ENCODE data around the gene RPL27A. TPM values are rescaled to one million over a fixed set of nuclear protein-coding genes. Genes with fewer than 3 reads are reported as not detected.

Gene RPL27A
- total and polyA plus RNA-seq, 2 donors (not counting 3 experiments of a cell fraction or from before 2014, with no cell fraction given): 1,303 to 1,363 TPM

DNA sequence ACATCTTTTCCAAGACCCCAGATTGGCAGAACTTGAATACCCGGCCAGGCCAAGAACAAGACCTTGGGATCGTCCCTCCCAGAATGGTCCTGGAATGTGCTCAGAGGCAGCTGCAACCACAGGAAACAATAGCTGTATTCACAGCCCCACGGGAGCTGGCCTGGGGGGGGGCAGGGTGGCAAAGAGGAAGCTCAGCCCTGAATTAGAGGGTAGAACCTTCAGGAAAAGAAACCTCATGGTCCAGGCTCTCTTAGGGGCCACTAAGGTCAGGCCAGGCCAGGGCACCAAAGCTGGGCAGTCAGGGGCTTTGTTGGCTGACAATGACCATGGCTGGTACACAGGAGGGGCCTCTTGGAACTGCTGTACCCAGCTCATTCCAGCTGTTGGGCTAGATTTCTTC, 17.3 kb downstream of the RPL27A start:
- DNase-seq (ENCODE audit: low read depth, low spot score): peak; percentile 34
- H3K36me3 ChIP-seq (ENCODE audit: control insufficient read depth in 2 of 2, extremely low read depth in 1 of 2, insufficient read depth in 2 of 2, low read length in 2 of 2): peaks cover 0 to 3% of the 10 kb centered on the region in 2 experiments
- TF ChIP-seq FOS (IDR thresholded peaks at IDR 0.05; ENCODE audit: borderline replicate concordance, insufficient read depth, low read length) (no peak), GATA2 (IDR thresholded peaks at IDR 0.05; ENCODE audit: insufficient read depth, insufficient read length, low read depth, low read length) (no peak), POLR2AphosphoS5 (IDR thresholded peaks at IDR 0.05; ENCODE audit: insufficient read depth, low read depth, low read length) (no peak), MYC (IDR thresholded peaks at IDR 0.05; ENCODE audit: low read depth, low read length) (no peak), JUN (IDR thresholded peaks at IDR 0.05; ENCODE audit: borderline replicate concordance, insufficient read depth, insufficient read length, low read depth) (no peak), POLR2A (IDR thresholded peaks at IDR 0.05; ENCODE audit: low read depth, low read length) (no peak), EZH2 (IDR thresholded peaks at IDR 0.05; ENCODE audit: borderline replicate concordance, low read depth, low read length, severe bottlenecking) (no peak)
- TF ChIP-seq, protein P1, sequence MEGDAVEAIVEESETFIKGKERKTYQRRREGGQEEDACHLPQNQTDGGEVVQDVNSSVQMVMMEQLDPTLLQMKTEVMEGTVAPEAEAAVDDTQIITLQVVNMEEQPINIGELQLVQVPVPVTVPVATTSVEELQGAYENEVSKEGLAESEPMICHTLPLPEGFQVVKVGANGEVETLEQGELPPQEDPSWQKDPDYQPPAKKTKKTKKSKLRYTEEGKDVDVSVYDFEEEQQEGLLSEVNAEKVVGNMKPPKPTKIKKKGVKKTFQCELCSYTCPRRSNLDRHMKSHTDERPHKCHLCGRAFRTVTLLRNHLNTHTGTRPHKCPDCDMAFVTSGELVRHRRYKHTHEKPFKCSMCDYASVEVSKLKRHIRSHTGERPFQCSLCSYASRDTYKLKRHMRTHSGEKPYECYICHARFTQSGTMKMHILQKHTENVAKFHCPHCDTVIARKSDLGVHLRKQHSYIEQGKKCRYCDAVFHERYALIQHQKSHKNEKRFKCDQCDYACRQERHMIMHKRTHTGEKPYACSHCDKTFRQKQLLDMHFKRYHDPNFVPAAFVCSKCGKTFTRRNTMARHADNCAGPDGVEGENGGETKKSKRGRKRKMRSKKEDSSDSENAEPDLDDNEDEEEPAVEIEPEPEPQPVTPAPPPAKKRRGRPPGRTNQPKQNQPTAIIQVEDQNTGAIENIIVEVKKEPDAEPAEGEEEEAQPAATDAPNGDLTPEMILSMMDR (IDR thresholded peaks at IDR 0.05; ENCODE audit: extremely low read depth in 1 of 2, insufficient read depth in 1 of 2, low read depth in 1 of 2, low read length in 2 of 2): no peak
- TF ChIP-seq, protein P2, sequence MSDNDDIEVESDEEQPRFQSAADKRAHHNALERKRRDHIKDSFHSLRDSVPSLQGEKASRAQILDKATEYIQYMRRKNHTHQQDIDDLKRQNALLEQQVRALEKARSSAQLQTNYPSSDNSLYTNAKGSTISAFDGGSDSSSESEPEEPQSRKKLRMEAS (IDR thresholded peaks at IDR 0.05; ENCODE audit: insufficient read depth, insufficient read length): no peak
- intact Hi-C loops (cut with micrococcal nuclease) (loop anchor here (2.0 kb wide), 1 partner anchor 15 kb away; no protein-coding TSS in a partner anchor), dilution Hi-C loops (cut with MboI; ENCODE audit: extremely low pct_ligation_motif_present, low sequenced_read_pairs) (no loop called here)
- H2AFZ ChIP-seq (ENCODE audit: low read depth, low read length): no peak overlapping the region
- no peak overlapping the region for H3K4me3 ChIP-seq (replicated peaks in 1 of 3; ENCODE audit: insufficient read depth in 1 of 3, low read depth in 1 of 3, low read length in 3 of 3)
- peaks cover 11% of the 10 kb centered on the region for H3K4me1 ChIP-seq (ENCODE audit: control insufficient read depth, extremely low read depth, insufficient read depth, low read length)
- FAIRE-seq: peak; percentile 77
- H4K20me1 ChIP-seq (replicated peaks; ENCODE audit: control insufficient read depth, extremely low read depth, insufficient read depth, low read length): no peaks in the 10 kb centered on the region
- H3K27ac ChIP-seq (ENCODE audit: insufficient read depth, low read depth, low read length): peak overlapping the region; percentile 19
- H3K9me1 ChIP-seq (replicated peaks; ENCODE audit: control insufficient read depth, extremely low read depth, insufficient read depth, low read length): no peaks in the 10 kb centered on the region
- H3K27me3 ChIP-seq (ENCODE audit: control insufficient read depth in 2 of 2, insufficient read depth in 2 of 2, low read length in 2 of 2): no peaks in the 10 kb centered on the region
- no TSS peak for BruUV-seq (replicated peaks)
- H3K9ac ChIP-seq (replicated peaks; ENCODE audit: extremely low read depth, insufficient read depth, low read length): no peak overlapping the region
- ChIA-PET POLR2A (interaction anchor here (1.2 kb wide), 1 partner anchor 17 kb away, joined by 5 read pairs; the partner anchor contains the start of genes RPL27A and TRIM66), CTCF (interaction anchor here (1.0 to 1.7 kb wide), 5 partner anchors 15 to 260 kb away, joined by 4 to 7 read pairs (median 5); no protein-coding TSS in a partner anchor)
- H3K9me3 ChIP-seq (replicated peaks; ENCODE audit: control insufficient read depth, insufficient read depth, low read length): no peaks in the 10 kb centered on the region
- H3K79me2 ChIP-seq (ENCODE audit: control insufficient read depth, insufficient read depth, low read length): no peaks in the 10 kb centered on the region
- no peak overlapping the region for H3K4me2 ChIP-seq (ENCODE audit: insufficient read depth, low read length)

Data from endothelial cell of umbilical vein (primary cell).